Fibroblast of lung (primary cell): Measurements from ENCODE around the gene NOM1.

Experiments used
- EZH2 ChIP-seq: IDR thresholded peaks from 2 replicates; pipeline ENCODE4 v1.5.1; 2012; ENCODE audit warnings: low read length, control low read depth, mild to moderate bottlenecking; ENCODE audit errors: missing control alignments
- TF ChIP-seq, protein P1 (sequence below), 2 donors: IDR thresholded peaks in 1 of 2; conservative IDR thresholded peaks in 1 of 2; 1 replicate in 1 of 2; 2 replicates in 1 of 2; pipeline ENCODE4 v1.5.1; 2011 to 2012; ENCODE audit warnings: low read length in 2 of 2, control low read depth in 1 of 2, inconsistent platforms in 1 of 2, low read depth in 1 of 2, mild to moderate bottlenecking in 1 of 2

GRCh38 chr7:157018997-157019608, 69.6 kb downstream of the NOM1 start:
- TF ChIP-seq, protein P1, sequence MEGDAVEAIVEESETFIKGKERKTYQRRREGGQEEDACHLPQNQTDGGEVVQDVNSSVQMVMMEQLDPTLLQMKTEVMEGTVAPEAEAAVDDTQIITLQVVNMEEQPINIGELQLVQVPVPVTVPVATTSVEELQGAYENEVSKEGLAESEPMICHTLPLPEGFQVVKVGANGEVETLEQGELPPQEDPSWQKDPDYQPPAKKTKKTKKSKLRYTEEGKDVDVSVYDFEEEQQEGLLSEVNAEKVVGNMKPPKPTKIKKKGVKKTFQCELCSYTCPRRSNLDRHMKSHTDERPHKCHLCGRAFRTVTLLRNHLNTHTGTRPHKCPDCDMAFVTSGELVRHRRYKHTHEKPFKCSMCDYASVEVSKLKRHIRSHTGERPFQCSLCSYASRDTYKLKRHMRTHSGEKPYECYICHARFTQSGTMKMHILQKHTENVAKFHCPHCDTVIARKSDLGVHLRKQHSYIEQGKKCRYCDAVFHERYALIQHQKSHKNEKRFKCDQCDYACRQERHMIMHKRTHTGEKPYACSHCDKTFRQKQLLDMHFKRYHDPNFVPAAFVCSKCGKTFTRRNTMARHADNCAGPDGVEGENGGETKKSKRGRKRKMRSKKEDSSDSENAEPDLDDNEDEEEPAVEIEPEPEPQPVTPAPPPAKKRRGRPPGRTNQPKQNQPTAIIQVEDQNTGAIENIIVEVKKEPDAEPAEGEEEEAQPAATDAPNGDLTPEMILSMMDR (conservative IDR thresholded peaks at IDR 0.05 in 1 of 2, IDR thresholded peaks at IDR 0.05 in 1 of 2; ENCODE audit: low read depth in 1 of 2, low read length in 2 of 2), result no peak
- peak; percentile 60 for TF ChIP-seq EZH2
